CD1c-positive myeloid dendritic cell (primary cell): ENCODE data around the gene PKNOX1.
"Not testable (repeated sequence)": the region's sequence is repeated elsewhere in the genome, so short reads cannot be mapped to it uniquely, and the experiment has no call there.

Experiments used
- DNase-seq: peaks from one replicate; pipeline ENCODE4 v3.0.0-alpha.2; 2016; ENCODE audit errors: extremely low spot score

Gene PKNOX1

GRCh38 chr21:42973991-42974831 is at the start of gene PKNOX1:
Gene PKNOX1, plus strand, starts transcription at chr21:42974562. Its CDS starts 29,820 bp downstream, at chr21:43004382.
- peak; percentile 100 for DNase-seq

GRCh38 chr21:42925114-42925926 is 49.0 kb upstream of the PKNOX1 start, which contains the start of gene ERVH48-1:
Gene ERVH48-1, minus strand, starts transcription at chr21:42925630. Its CDS starts 6,624 bp downstream, at chr21:42919006.
- no peak for DNase-seq

GRCh38 chr21:42927474-42928200 is 46.7 kb upstream of the PKNOX1 start:
- DNase-seq: not testable (repeated sequence)

- DNase-seq: no peak
Measured at GRCh38 chr21:42929969-42930368, 44.4 kb upstream of the PKNOX1 start.

- no peak for DNase-seq
Measured at GRCh38 chr21:42931560-42932235, 42.7 kb upstream of the PKNOX1 start.

- not testable (repeated sequence) for DNase-seq
Measured at GRCh38 chr21:42932378-42933136, 41.8 kb upstream of the PKNOX1 start.

GRCh38 chr21:42933137-42933970 is 41.0 kb upstream of the PKNOX1 start:
- not testable (repeated sequence) for DNase-seq

- not testable (repeated sequence) for DNase-seq
Measured at GRCh38 chr21:42933973-42934372, 40.4 kb upstream of the PKNOX1 start.

- DNase-seq: not testable (repeated sequence)
Measured at GRCh38 chr21:42936360-42936759, 38.0 kb upstream of the PKNOX1 start.

- not testable (repeated sequence) for DNase-seq
Measured at GRCh38 chr21:42937034-42937940, 37.1 kb upstream of the PKNOX1 start.

- no peak for DNase-seq
Measured at GRCh38 chr21:42937960-42938605, 36.3 kb upstream of the PKNOX1 start.

- not testable (repeated sequence) for DNase-seq
Measured at GRCh38 chr21:42938606-42938995, 35.8 kb upstream of the PKNOX1 start.

GRCh38 chr21:42939582-42940413 is 34.6 kb upstream of the PKNOX1 start:
- peak; percentile 61 for DNase-seq

GRCh38 chr21:42941696-42942085 is 32.7 kb upstream of the PKNOX1 start:
- DNase-seq: no peak

- DNase-seq: no peak
Measured at GRCh38 chr21:42942244-42942643, 32.1 kb upstream of the PKNOX1 start.

- DNase-seq: not testable (repeated sequence)
Measured at GRCh38 chr21:42949094-42949755, 25.1 kb upstream of the PKNOX1 start.

- DNase-seq: not testable (repeated sequence)
Measured at GRCh38 chr21:42951193-42951592, 23.2 kb upstream of the PKNOX1 start.
